ENCODE results near the gene CDC20. TPM values are rescaled to one million over a fixed set of nuclear protein-coding genes. Genes with fewer than 3 reads are reported as not detected.
"Not testable (repeated sequence)": the region's sequence is repeated elsewhere in the genome, so short reads cannot be mapped to it uniquely, and the experiment has no call there.

The CDC20 gene
- total RNA-seq, 2 donors from 2014 or later, result 0.35 to 0.41 TPM

DNA sequence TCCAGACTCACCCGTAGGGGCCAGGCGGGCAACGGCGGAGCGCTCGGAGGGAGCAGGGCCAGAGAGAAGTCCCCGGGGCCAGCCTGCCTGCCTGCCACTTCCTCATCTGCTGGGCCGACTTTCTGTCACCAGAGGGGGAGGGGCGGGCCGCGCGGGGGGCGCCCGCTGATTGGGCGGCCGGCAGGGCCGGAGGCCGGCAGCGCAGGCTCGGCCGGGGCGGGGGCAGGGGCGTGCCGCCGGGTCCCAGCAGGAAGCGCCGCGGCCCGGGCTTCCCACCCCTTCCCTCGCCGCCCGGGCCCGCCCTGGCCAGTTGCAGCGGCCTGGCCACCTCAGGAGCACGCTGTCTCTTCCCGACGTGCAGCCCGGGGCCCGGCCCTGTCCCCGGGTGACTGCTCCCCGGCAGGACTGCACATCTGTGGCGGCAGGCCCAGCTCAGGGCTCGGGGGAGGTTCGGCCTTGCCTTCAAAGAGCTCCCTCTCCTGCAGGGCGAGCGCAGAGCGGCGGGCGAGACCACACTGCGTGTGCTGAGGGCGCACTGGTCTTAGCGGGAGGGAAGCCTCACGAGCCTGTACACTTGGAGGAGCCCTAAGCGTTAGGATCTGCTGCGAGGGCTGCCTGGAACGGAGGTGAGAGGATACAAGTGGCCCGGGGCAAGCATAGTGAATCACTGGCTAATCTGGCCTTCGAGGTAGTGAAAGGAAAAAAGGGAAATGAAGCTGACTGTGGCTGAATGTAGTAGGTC is 9.3 kb downstream of the CDC20 start, which contains the start of gene ELOVL1:
ELOVL1 (minus strand) TSS at position 108 of the 742 bp plus-strand sequence. CDS start 2,402 bp downstream, outside the sequence.
- DNase-seq (ENCODE audit: low spot score) (peak; percentile 70), ATAC-seq (ENCODE audit: insufficient number of reproducible peaks, low FRiP score, low read depth) (peak; percentile 75)
- Histone ChIP-seq H3K36me3 (peaks cover 24% of the 10 kb centered on the region), H3K27me3 (replicated peaks; ENCODE audit: insufficient read depth) (no peaks in the 10 kb centered on the region), H3K27ac (peak within 1 kb of the TSS; percentile 66 to 85), H3K9me3 (no peaks in the 10 kb centered on the region), H3K4me1 (ENCODE audit: control insufficient read depth in 1 of 2, low read depth in 2 of 2) (peaks cover 15 to 23% of the 10 kb centered on the region in 2 donors), H3K4me3 (peak within 1 kb of the TSS; percentile 91)
- TF ChIP-seq, protein P1, sequence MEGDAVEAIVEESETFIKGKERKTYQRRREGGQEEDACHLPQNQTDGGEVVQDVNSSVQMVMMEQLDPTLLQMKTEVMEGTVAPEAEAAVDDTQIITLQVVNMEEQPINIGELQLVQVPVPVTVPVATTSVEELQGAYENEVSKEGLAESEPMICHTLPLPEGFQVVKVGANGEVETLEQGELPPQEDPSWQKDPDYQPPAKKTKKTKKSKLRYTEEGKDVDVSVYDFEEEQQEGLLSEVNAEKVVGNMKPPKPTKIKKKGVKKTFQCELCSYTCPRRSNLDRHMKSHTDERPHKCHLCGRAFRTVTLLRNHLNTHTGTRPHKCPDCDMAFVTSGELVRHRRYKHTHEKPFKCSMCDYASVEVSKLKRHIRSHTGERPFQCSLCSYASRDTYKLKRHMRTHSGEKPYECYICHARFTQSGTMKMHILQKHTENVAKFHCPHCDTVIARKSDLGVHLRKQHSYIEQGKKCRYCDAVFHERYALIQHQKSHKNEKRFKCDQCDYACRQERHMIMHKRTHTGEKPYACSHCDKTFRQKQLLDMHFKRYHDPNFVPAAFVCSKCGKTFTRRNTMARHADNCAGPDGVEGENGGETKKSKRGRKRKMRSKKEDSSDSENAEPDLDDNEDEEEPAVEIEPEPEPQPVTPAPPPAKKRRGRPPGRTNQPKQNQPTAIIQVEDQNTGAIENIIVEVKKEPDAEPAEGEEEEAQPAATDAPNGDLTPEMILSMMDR (IDR thresholded peaks at IDR 0.05), result no peak

DNA sequence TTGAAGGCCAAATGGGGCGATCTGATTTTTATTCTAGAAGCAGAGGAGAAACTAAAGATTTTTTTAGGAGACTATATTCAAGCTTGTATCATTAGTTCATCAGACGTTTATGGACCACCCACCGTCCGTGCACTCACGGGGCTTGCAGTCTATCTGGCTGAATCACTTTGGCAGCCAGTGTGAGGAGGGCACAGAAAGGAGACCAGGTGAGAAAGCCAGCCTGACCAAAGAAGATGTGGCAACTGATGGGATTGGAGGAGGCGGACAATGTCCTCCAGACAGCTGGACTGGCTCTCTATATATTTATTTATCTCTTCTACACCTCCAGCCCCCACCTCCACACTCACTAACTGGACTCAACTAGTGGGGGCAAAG is 9.9 kb downstream of the CDC20 start:
- peak overlapping the region; percentile 63 to 85 for H3K27ac ChIP-seq
- ATAC-seq (ENCODE audit: insufficient number of reproducible peaks, low FRiP score, low read depth) (no peak), DNase-seq (ENCODE audit: low spot score) (no peak)
- TF ChIP-seq, protein P1 (IDR thresholded peaks at IDR 0.05), result no peak
- peaks cover 15 to 23% of the 10 kb centered on the region in 2 donors for H3K4me1 ChIP-seq (ENCODE audit: control insufficient read depth in 1 of 2, low read depth in 2 of 2)
- H3K36me3 ChIP-seq, result peaks cover 18% of the 10 kb centered on the region
- H3K9me3 ChIP-seq, result no peaks in the 10 kb centered on the region
- peak overlapping the region; percentile 91 for H3K4me3 ChIP-seq
- no peaks in the 10 kb centered on the region for H3K27me3 ChIP-seq (replicated peaks; ENCODE audit: insufficient read depth)

DNA sequence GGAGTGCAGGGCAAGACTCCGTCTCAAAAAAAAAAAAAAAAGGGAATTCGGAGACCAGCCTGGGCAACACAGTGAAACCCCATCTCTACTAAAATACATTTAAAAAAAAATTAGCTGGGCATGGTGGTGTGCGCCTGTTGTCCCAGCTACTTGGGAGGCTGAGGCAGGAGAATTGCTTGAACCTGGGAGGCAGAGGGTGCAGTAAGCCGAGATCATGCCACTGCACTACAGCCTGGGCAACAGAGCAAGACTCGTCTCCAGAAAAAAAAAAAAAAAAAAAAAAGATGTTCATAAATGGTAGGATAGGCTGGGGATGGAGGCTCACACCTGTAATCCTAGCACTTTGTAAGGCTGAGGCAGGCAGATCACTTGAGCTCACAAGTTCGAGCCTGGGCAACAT is 11.0 kb downstream of the CDC20 start:
- ATAC-seq (ENCODE audit: insufficient number of reproducible peaks, low FRiP score, low read depth); DNase-seq (ENCODE audit: low spot score): not testable (repeated sequence)

DNA sequence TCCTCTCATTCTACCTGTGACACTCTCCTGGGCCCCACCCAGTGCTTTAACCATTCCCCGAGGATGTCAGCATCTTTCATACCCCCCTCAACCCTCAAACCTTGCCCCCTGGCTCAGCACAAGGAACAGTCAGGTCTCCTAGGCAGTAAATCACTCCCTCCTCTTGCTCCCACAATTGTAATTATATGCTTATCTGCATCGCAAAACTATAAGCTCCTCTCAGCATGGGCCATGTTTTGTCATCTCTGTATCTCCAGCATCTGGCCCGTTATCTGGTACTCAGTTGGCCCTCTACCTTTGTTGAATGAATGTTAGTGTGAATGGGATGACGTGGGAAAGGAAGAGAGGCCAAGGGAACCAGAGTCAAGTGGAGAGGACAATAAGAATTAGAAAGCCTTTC is 11.8 kb downstream of the CDC20 start:
- Histone ChIP-seq H3K4me1 (ENCODE audit: control insufficient read depth in 1 of 2, low read depth in 2 of 2) (peaks cover 15 to 23% of the 10 kb centered on the region in 2 donors), H3K36me3 (no peaks in the 10 kb centered on the region), H3K27me3 (replicated peaks; ENCODE audit: insufficient read depth) (no peaks in the 10 kb centered on the region), H3K27ac (no peak overlapping the region), H3K9me3 (no peaks in the 10 kb centered on the region), H3K4me3 (no peak overlapping the region)
- TF ChIP-seq, protein P1 (IDR thresholded peaks at IDR 0.05), result no peak
- DNase-seq (ENCODE audit: low spot score), result no peak
- no peak for ATAC-seq (ENCODE audit: insufficient number of reproducible peaks, low FRiP score, low read depth)

More for the DNA sequence above, 11.0 kb downstream of the CDC20 start:
- not testable (repeated sequence) for H3K27me3 ChIP-seq (replicated peaks; ENCODE audit: insufficient read depth); H3K4me3 ChIP-seq; H3K36me3 ChIP-seq; H3K27ac ChIP-seq; H3K9me3 ChIP-seq
- peaks cover 15 to 23% of the 10 kb centered on the region in 2 donors for H3K4me1 ChIP-seq (ENCODE audit: control insufficient read depth in 1 of 2, low read depth in 2 of 2)

DNA sequence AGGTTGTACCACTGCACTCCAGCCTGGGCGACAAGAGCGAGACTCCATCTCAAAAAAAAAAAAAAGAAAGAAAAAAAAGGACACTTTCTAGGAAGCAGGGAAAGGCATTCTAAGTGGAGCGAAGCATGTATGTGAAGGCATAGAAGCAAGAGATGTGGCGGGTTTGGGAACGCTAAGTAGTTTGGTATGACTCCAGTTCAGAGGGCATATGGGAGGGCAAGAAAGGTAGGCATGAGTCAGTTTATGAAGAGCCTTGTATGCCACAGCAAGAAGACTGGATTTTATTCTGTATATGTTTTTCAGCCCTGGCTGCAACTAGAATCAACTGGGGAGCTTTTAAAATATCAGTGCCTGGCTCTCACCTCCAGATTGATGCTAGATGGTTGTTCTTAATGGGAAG is 13.4 kb downstream of the CDC20 start:
- Histone ChIP-seq H3K4me3 (no peak overlapping the region), H3K27ac (peak overlapping the region in 1 of 2 donors; percentile 32), H3K4me1 (ENCODE audit: control insufficient read depth in 1 of 2, low read depth in 2 of 2) (peaks cover 4 to 8% of the 10 kb centered on the region in 2 donors), H3K27me3 (replicated peaks; ENCODE audit: insufficient read depth) (no peaks in the 10 kb centered on the region), H3K9me3 (no peaks in the 10 kb centered on the region), H3K36me3 (no peaks in the 10 kb centered on the region)
- TF ChIP-seq, protein P1 (IDR thresholded peaks at IDR 0.05), result no peak
- no peak for DNase-seq (ENCODE audit: low spot score)
- no peak for ATAC-seq (ENCODE audit: insufficient number of reproducible peaks, low FRiP score, low read depth)

All from thoracic aorta (tissue), 2 donors.